Measurements from ENCODE around the gene AGBL4. TPM values are rescaled to one million over a fixed set of nuclear protein-coding genes. Genes with fewer than 3 reads are reported as not detected.
A peak's percentile ranks its signal among the peaks of the same experiment; 100 is the strongest.

Gene AGBL4
- total RNA-seq, 1 donor from 2014 or later, result not detected

GRCh38 chr1:48750109-48750508, 1273.6 kb downstream of the AGBL4 start:
- H3K4me1 ChIP-seq, result peaks cover 0 to 3% of the 10 kb centered on the region in 2 donors
- no peaks in the 10 kb centered on the region for H3K27me3 ChIP-seq
- TF ChIP-seq, protein P1, sequence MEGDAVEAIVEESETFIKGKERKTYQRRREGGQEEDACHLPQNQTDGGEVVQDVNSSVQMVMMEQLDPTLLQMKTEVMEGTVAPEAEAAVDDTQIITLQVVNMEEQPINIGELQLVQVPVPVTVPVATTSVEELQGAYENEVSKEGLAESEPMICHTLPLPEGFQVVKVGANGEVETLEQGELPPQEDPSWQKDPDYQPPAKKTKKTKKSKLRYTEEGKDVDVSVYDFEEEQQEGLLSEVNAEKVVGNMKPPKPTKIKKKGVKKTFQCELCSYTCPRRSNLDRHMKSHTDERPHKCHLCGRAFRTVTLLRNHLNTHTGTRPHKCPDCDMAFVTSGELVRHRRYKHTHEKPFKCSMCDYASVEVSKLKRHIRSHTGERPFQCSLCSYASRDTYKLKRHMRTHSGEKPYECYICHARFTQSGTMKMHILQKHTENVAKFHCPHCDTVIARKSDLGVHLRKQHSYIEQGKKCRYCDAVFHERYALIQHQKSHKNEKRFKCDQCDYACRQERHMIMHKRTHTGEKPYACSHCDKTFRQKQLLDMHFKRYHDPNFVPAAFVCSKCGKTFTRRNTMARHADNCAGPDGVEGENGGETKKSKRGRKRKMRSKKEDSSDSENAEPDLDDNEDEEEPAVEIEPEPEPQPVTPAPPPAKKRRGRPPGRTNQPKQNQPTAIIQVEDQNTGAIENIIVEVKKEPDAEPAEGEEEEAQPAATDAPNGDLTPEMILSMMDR (IDR thresholded peaks at IDR 0.05), result no peak
- H3K9me3 ChIP-seq, result no peaks in the 10 kb centered on the region
- no peak overlapping the region for H3K27ac ChIP-seq
- intact Hi-C loops (cut with DNase I), result no loop called here
- no peak overlapping the region for H3K4me3 ChIP-seq
- peaks cover 0 to 18% of the 10 kb centered on the region in 2 donors for H3K36me3 ChIP-seq
- DNase-seq (ENCODE audit: low spot score in 2 of 2), result no peak

DNA sequence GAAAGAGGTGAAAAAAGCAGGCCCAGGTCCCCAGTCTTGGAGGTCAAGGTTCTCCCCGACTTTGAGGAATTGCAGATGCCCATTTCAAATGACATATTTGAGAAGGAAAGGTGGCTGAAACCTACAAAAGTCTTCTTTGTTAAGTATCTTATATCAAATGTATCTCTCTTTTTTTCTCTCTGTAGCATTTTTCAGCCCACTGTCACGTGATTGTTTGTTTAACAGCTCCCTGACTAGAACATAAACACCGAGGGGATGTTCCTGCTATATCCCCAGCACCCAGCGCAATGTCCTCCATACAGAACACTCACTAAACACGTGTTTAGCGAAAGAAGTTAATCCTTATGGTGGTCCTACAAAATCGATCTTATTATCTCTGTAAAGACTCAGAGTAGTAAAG, 1274.7 kb downstream of the AGBL4 start:
- intact Hi-C loops (cut with DNase I), result no loop called here

DNA sequence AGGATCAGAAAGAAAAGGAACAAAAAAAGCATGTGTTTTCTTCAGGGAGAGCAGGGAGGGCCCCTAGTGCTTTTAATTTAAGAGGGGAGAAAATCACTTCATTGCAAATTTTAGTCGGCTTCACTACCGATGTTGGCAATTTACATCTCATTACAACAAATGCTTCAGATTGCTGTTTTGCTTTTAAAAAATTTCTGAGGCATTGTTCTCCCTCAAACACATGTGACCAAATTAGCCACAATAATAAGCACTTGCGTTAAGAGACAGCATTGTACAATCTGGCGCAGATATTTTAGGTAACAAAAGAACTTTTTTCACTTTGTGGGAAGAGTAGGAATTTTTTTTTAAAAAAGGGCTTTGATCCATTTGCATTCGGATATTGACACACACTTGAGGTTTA, 1276.8 kb downstream of the AGBL4 start:
- no peaks in the 10 kb centered on the region for H3K9me3 ChIP-seq
- H3K27me3 ChIP-seq, result no peaks in the 10 kb centered on the region
- peaks cover 0 to 3% of the 10 kb centered on the region in 2 donors for H3K4me1 ChIP-seq
- intact Hi-C loops (cut with DNase I), result no loop called here
- no peak for DNase-seq (ENCODE audit: low spot score in 2 of 2)
- H3K4me3 ChIP-seq, result no peak overlapping the region
- TF ChIP-seq, protein P1 (IDR thresholded peaks at IDR 0.05), result no peak
- H3K36me3 ChIP-seq, result peaks cover 0 to 12% of the 10 kb centered on the region in 2 donors
- H3K27ac ChIP-seq, result peak overlapping the region in 1 of 2 donors; percentile 32

More for the DNA sequence above, 1274.7 kb downstream of the AGBL4 start:
- Histone ChIP-seq H3K27ac (no peak overlapping the region), H3K36me3 (peaks cover 0 to 19% of the 10 kb centered on the region in 2 donors), H3K27me3 (no peaks in the 10 kb centered on the region), H3K4me3 (no peak overlapping the region), H3K4me1 (peaks cover 0 to 3% of the 10 kb centered on the region in 2 donors), H3K9me3 (no peaks in the 10 kb centered on the region)
- TF ChIP-seq, protein P1 (IDR thresholded peaks at IDR 0.05), result no peak
- DNase-seq (ENCODE audit: low spot score in 2 of 2), result no peak

GRCh38 chr1:48744032-48744431, 1279.7 kb downstream of the AGBL4 start:
- Histone ChIP-seq H3K9me3 (no peaks in the 10 kb centered on the region), H3K4me1 (peaks cover 0 to 5% of the 10 kb centered on the region in 2 donors), H3K27ac (peak overlapping the region in 1 of 2 donors; percentile 33), H3K36me3 (peaks cover 0 to 7% of the 10 kb centered on the region in 2 donors), H3K27me3 (no peaks in the 10 kb centered on the region), H3K4me3 (no peak overlapping the region)
- TF ChIP-seq, protein P1 (IDR thresholded peaks at IDR 0.05), result no peak
- intact Hi-C loops (cut with DNase I), result loop anchor here (5.0 kb wide), 2 partner anchors 33 to 73 kb away; partner anchors contain the start of gene BEND5
- DNase-seq (ENCODE audit: low spot score in 2 of 2), result no peak

DNA sequence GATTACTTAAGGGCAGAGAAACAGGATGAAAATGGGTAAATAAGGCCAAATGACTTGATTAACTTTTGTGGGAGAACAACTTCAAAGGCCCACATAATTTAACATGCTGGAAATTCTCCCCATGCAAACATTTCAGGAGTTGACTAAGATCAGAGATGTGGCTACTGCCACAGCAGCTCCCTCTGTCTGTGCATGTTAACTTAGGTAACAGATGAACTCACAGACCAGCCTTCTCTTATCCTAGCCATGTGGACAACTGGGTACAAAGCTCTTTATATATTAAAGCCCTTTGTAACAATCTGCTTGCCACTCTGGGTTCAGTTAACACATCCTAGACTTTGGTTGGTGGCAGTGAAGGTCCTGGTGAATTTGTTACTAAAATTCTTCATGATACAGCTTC, 1280.3 kb downstream of the AGBL4 start:
- peaks cover 0 to 4% of the 10 kb centered on the region in 2 donors for H3K36me3 ChIP-seq

More for the DNA sequence above, 1280.3 kb downstream of the AGBL4 start:
- TF ChIP-seq, protein P1 (IDR thresholded peaks at IDR 0.05), result peak in 1 of 3 experiments; percentile 15
- H3K27ac ChIP-seq, result peak overlapping the region; percentile 64 to 69
- intact Hi-C loops (cut with DNase I), result loop anchor here (5.0 kb wide), 2 partner anchors 34 to 74 kb away; partner anchors contain the start of gene BEND5
- no peaks in the 10 kb centered on the region for H3K27me3 ChIP-seq
- DNase-seq (ENCODE audit: low spot score in 2 of 2), result no peak
- H3K4me3 ChIP-seq, result no peak overlapping the region
- no peaks in the 10 kb centered on the region for H3K9me3 ChIP-seq
- H3K4me1 ChIP-seq, result peaks cover 0 to 5% of the 10 kb centered on the region in 2 donors
